Activated CD4-positive, alpha-beta T cell treated with anti-CD3 and anti-CD28 coated beads for 36 hours (primary cell): Measurements from ENCODE around the gene HOXA9. TPM values are rescaled to one million over a fixed set of nuclear protein-coding genes. Genes with fewer than 3 reads are reported as not detected.
A peak's percentile ranks its signal among the peaks of the same experiment; 100 is the strongest.

Experiments used
- ATAC-seq: fragments of 200-7000 bp; cut with Tn5 transposase; one replicate; pipeline ENCODE4 v1.10.0; 2021; ENCODE audit warnings: mild to moderate bottlenecking, moderate library complexity
- CTCF ChIA-PET: fragments of 350-600 bp; sonication (Branson Sonifier 250); formaldehyde crosslinking; loops from one replicate; lab custom pipeline; 2021; ENCODE audit warnings: antibody characterized with exemption; lab: Charles Lee
- POLR2A ChIA-PET: fragments of 350-600 bp; sonication (Branson Sonifier 250); formaldehyde crosslinking; loops from one replicate; lab custom pipeline; 2021; ENCODE audit warnings: antibody characterized with exemption, inconsistent platforms; lab: Charles Lee
- DNase-seq: peaks from one replicate; pipeline ENCODE4 v3.0.0-alpha.2; 2020
- H3K27ac Mint-ChIP-seq: one replicate; pipeline ENCODE4 v1.8.0; 2021; ENCODE audit warnings: mixed read lengths
- H3K27me3 Mint-ChIP-seq: one replicate; pipeline ENCODE4 v1.8.0; 2021; ENCODE audit warnings: mixed read lengths
- H3K36me3 Mint-ChIP-seq: one replicate; pipeline ENCODE4 v1.8.0; 2021; ENCODE audit warnings: low read depth, mixed read lengths
- H3K4me1 Mint-ChIP-seq: one replicate; pipeline ENCODE4 v1.8.0; 2021; ENCODE audit warnings: mixed read lengths
- H3K4me3 Mint-ChIP-seq: one replicate; pipeline ENCODE4 v1.8.0; 2021; ENCODE audit warnings: mild to moderate bottlenecking, moderate library complexity, mixed read lengths
- H3K9me3 Mint-ChIP-seq: one replicate; pipeline ENCODE4 v1.8.0; 2021; ENCODE audit warnings: low read depth, mixed read lengths
- intact Hi-C, 2 experiments: fragments of 100-400 bp; cut with DNase I in 1 of 2; cut with micrococcal nuclease in 1 of 2; formaldehyde crosslinking; loops; one replicate each; pipeline versions ENCODE4 v1.14.2 to v1.15.1; 2022 to 2024; cut with DNase I, micrococcal nuclease
- total RNA-seq, 2 experiments: library from RNA; stranded (reverse); gene quantifications; one replicate each; pipeline ENCODE4 v1.2.3, GENCODE V29; 2021

HOXA9 gene
- total RNA-seq, 2 experiments from 2014 or later = not detected

- ChIA-PET CTCF (interaction anchor here (0.6 kb wide), 1 partner anchor 1325 kb away, joined by 3 read pairs; no protein-coding TSS in a partner anchor), POLR2A (interaction anchor here (0.5 kb wide), 1 partner anchor 44 kb away, joined by 4 read pairs; no protein-coding TSS in a partner anchor)
- no peak within 1 kb of the TSS for H3K4me3 Mint-ChIP-seq
- no peaks in the 10 kb centered on the region for H3K36me3 Mint-ChIP-seq
- H3K27ac Mint-ChIP-seq = no peak within 1 kb of the TSS
- peaks cover 34% of the 10 kb centered on the region for H3K27me3 Mint-ChIP-seq
- no peaks in the 10 kb centered on the region for H3K9me3 Mint-ChIP-seq
- peaks cover 3% of the 10 kb centered on the region for H3K4me1 Mint-ChIP-seq
- intact Hi-C loops = no loop called here
- DNase-seq = peak; percentile 18
- no peak for ATAC-seq
Measured at GRCh38 chr7:27143023-27143949, 22.1 kb downstream of the HOXA9 start, which contains the start of gene HOXA5. HOXA5 (minus strand) TSS chr7:27143681; CDS start chr7:27143607, 74 bp downstream.

DNA sequence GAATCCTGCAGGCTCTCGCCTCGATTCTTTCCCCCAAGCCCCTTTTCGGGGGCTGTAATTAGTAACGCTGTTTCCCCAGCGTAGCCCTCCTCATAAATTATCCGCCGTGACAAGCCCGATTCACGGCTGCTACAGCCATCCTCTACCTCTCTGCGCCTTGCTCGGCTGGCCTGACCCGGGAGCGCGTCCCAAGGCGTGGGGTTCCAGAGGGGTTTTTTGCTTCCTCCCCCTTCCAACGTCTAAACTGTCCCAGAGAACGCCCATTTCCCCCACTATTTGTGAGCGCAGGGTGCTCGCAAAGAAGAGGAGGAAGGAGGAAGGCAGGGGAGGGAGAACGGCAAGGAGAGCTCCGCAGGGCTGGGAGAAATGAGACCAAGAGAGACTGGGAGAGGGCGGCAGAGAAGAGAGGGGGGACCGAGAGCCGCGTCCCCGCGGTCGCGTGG, 22.7 kb downstream of the HOXA9 start:
- no peaks in the 10 kb centered on the region for H3K9me3 Mint-ChIP-seq
- ATAC-seq = no peak
- no peak overlapping the region for H3K27ac Mint-ChIP-seq
- no peak overlapping the region for H3K4me3 Mint-ChIP-seq
- POLR2A ChIA-PET = no interaction called here
- CTCF ChIA-PET = no interaction called here
- peaks cover 34% of the 10 kb centered on the region for H3K27me3 Mint-ChIP-seq
- intact Hi-C loops = no loop called here
- no peaks in the 10 kb centered on the region for H3K4me1 Mint-ChIP-seq
- DNase-seq = no peak
- no peaks in the 10 kb centered on the region for H3K36me3 Mint-ChIP-seq

DNA sequence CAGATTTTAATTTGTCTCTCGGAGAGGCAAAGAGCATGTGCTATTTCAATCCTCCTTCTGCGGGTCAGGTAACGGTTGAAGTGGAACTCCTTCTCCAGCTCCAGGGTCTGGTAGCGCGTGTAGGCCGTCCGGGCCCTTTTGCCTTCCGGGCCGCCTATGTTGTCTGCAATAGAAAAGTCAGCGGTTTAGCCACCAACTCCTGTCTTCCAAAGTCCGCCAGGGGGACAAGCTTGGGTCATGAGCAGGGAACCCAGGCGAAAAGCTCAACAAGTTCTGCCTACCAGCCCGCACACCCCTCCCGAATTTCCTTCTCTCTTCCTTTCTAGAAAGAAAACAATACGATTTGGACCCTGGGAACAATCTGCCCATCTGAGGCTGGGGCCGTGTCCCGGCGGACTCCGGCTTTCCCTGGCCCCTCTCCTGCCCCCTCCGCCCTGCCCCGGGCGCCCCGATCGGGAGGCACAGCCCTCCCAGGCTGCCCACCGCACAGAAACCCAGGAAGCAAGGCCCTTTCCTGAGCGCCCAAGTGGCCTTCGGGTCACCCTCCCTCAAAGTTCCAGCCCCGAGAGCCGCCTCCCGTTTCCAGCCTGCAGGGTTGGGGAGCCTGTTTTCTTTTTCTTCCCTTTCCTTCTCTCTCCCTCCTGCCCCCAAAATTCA, 23.3 kb downstream of the HOXA9 start:
- H3K27ac Mint-ChIP-seq = no peak overlapping the region
- H3K4me3 Mint-ChIP-seq = no peak overlapping the region
- no peaks in the 10 kb centered on the region for H3K4me1 Mint-ChIP-seq
- intact Hi-C loops = no loop called here
- H3K9me3 Mint-ChIP-seq = no peaks in the 10 kb centered on the region
- peaks cover 29% of the 10 kb centered on the region for H3K27me3 Mint-ChIP-seq
- ATAC-seq (no peak), DNase-seq (no peak)
- CTCF ChIA-PET = interaction anchor here (0.6 kb wide), 1 partner anchor 768 kb away, joined by 3 read pairs; no protein-coding TSS in a partner anchor
- no peaks in the 10 kb centered on the region for H3K36me3 Mint-ChIP-seq
- POLR2A ChIA-PET = no interaction called here

- ChIA-PET CTCF (interaction anchor here (0.6 to 1.2 kb wide), 5 partner anchors 10 to 767 kb away, joined by 3 to 5 read pairs (median 3); no protein-coding TSS in a partner anchor), POLR2A (no interaction called here)
- Mint-ChIP-seq H3K4me1 (no peaks in the 10 kb centered on the region), H3K27me3 (peaks cover 22% of the 10 kb centered on the region), H3K36me3 (no peaks in the 10 kb centered on the region), H3K4me3 (no peak overlapping the region), H3K27ac (no peak overlapping the region), H3K9me3 (no peaks in the 10 kb centered on the region)
- ATAC-seq (no peak), DNase-seq (no peak)
- intact Hi-C loops = no loop called here
Measured at GRCh38 chr7:27141137-27141922, 24.0 kb downstream of the HOXA9 start.

DNA sequence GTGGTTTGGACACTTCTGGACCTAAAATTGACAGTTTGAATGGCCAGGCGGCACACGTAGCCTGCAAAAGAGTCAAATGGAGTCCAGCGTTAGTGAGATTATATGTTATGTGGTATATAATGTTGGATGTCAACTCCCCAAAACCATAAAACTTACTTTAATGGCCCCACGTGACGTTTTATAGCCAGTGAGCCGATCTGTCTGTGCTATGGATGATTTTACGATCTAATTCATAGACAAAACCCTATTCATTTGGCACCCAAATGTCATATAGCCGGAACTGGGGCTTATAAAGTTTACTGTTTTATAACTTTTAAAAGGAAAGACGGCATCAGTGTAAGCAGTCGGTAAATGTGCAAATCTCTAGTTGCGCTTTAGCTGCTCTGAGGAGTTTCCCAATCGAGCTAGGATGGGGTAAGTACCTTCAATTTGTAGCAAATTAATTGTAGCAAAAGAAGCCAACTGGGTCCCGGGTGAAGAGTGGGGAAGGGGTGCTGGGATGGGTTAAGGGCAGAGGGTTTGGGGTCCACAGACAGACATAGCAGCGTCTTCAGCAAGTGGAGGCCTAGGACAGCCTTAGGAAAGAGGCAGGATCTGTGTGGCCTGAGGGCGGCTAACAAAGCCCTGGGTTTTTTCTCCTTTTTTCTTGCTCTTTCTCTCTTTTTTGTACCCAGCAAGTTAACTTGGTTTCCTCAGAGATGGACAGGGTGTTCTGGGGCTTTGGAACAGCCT, 25.0 kb downstream of the HOXA9 start:
- DNase-seq (no peak), ATAC-seq (no peak)
- Mint-ChIP-seq H3K27ac (no peak overlapping the region), H3K4me1 (peaks cover 4% of the 10 kb centered on the region), H3K27me3 (peaks cover 26% of the 10 kb centered on the region), H3K4me3 (no peak overlapping the region), H3K36me3 (no peaks in the 10 kb centered on the region), H3K9me3 (no peaks in the 10 kb centered on the region)
- intact Hi-C loops = no loop called here
- ChIA-PET POLR2A (no interaction called here), CTCF (interaction anchor here (0.6 to 1.2 kb wide), 3 partner anchors 9 to 39 kb away, joined by 4 to 5 read pairs (median 5); no protein-coding TSS in a partner anchor)

DNA sequence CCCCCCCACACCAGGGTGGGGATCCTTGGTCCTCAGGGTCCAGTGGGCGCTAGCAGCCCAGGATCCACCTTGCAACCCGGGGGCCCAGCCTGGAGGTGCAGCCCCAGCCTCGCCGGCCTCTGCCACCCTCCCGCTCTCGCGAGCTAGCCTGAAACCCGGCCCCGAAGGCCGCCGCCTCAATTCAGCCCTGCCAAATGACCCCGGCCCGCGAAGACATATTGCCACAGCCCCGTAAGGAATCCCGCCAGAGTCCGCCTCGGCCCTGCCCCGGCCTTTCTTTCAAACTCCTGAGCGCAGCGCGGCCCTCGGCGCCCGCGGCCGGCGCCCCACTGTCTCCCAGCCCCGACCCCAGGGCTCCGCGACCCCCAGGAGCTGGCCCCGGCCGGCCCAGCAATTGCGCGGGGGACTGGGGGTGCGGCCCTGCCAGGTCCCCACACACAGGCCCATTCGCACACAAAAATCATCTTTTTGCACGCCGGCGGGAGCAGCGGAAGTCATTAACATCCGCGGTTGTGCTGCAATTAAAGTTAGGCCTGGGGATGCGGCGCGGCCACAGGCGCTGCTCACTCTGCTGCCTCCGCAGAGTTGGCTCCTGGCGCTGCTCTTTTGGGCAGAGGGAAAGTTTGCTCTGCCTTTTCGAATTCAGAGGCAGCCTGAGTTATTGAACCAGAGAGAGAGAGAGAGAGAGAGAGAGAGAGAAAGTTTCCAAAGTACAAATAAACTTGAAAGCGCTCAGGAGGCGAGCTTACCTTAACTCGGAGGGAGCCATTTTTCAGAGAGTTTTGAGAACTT, 25.8 kb downstream of the HOXA9 start:
- intact Hi-C loops = no loop called here
- no peak for ATAC-seq
- ChIA-PET POLR2A (no interaction called here), CTCF (interaction anchor here (0.6 kb wide), 1 partner anchor 10 kb away, joined by 4 read pairs; no protein-coding TSS in a partner anchor)
- H3K4me1 Mint-ChIP-seq = peaks cover 11% of the 10 kb centered on the region
- peaks cover 27% of the 10 kb centered on the region for H3K27me3 Mint-ChIP-seq
- no peak overlapping the region for H3K4me3 Mint-ChIP-seq
- H3K27ac Mint-ChIP-seq = no peak overlapping the region
- no peak for DNase-seq
- no peaks in the 10 kb centered on the region for H3K9me3 Mint-ChIP-seq
- H3K36me3 Mint-ChIP-seq = no peaks in the 10 kb centered on the region

DNA sequence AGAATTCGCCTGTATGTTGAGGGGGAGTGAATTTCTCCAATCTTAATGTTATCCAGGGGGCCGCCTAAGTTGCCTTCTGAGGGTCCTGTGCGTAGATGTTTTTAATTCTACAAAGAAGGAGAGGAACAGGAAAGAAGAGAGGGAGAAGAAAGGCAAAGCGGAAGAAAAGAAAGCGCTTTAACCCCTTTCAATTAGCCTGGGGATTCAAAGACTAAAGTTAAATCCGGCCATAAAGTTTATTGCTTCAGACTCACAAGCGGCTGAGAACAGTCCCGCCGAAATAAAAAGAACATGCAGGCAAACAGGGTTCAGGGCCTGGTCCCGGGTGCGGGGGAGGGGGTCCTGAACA, 26.4 kb downstream of the HOXA9 start:
- H3K27me3 Mint-ChIP-seq = peaks cover 32% of the 10 kb centered on the region
- no peak overlapping the region for H3K27ac Mint-ChIP-seq
- H3K4me1 Mint-ChIP-seq = peaks cover 16% of the 10 kb centered on the region
- ChIA-PET CTCF (no interaction called here), POLR2A (no interaction called here)
- DNase-seq = no peak
- no peaks in the 10 kb centered on the region for H3K9me3 Mint-ChIP-seq
- H3K36me3 Mint-ChIP-seq = no peaks in the 10 kb centered on the region
- ATAC-seq = no peak
- no peak overlapping the region for H3K4me3 Mint-ChIP-seq
- intact Hi-C loops = no loop called here

DNA sequence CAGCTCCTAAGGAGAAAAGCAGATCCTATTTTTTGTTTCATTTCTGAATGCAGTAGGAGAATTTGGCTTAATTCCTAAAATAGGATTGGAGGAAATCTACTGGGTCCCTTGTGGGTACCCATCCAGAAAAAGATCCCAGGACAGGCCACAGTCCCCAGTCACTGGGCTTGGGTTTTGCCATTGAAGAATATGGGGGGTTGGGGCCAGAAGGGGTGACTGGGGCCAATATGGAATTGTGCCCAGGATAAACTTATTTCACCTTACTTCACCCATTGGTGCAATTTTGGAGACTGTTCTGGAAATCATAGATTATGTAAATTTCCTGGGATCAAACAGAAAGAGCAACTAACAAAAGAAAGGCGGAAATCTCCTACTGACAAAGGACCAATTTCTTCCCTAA, 26.9 kb downstream of the HOXA9 start:
- Mint-ChIP-seq H3K36me3 (no peaks in the 10 kb centered on the region), H3K4me3 (no peak overlapping the region), H3K27ac (no peak overlapping the region), H3K4me1 (peaks cover 19% of the 10 kb centered on the region), H3K9me3 (no peaks in the 10 kb centered on the region), H3K27me3 (peaks cover 36% of the 10 kb centered on the region)
- CTCF ChIA-PET = no interaction called here
- ATAC-seq = no peak
- intact Hi-C loops = no loop called here
- DNase-seq = no peak
- POLR2A ChIA-PET = no interaction called here

DNA sequence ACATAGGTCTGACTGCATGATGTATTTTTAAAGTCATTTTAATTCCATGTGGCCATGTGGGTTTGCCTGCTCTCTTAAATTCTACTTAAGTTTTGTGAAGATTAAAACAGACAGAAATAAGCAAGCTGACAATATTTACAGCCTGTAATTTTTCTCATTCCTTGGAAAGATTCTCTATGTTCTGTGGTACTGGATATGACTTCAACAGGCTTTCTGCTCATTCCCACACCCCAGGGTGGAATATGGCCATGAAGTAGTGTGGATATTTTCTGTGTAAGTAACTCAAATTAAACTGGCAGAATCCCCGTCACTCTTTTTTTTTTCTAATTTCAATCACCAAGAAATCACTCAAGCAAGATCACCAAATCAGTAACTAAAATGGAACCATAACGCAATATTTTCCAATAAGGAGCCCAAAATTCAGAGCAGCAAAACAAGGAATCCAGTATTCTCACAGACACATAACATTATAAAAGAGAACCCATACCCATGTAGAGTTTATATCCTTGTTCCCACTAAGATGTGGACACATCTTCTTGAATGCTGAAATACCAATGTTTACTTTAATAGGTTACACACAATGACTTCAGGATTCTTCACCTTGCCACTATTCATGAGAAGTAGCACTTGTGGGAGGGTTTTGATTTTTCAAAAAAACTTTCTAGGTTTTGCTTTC, 27.6 kb downstream of the HOXA9 start:
- Mint-ChIP-seq H3K9me3 (no peaks in the 10 kb centered on the region), H3K4me1 (peaks cover 19% of the 10 kb centered on the region), H3K4me3 (no peak overlapping the region), H3K27ac (no peak overlapping the region), H3K36me3 (no peaks in the 10 kb centered on the region), H3K27me3 (peaks cover 36% of the 10 kb centered on the region)
- no peak for ATAC-seq
- POLR2A ChIA-PET = no interaction called here
- intact Hi-C loops = no loop called here
- CTCF ChIA-PET = no interaction called here
- no peak for DNase-seq

- CTCF ChIA-PET = interaction anchor here (0.8 to 1.2 kb wide), 2 partner anchors 24 to 33 kb away, joined by 3 read pairs; no protein-coding TSS in a partner anchor
- DNase-seq = peak; percentile 39
- Mint-ChIP-seq H3K36me3 (no peaks in the 10 kb centered on the region), H3K9me3 (no peaks in the 10 kb centered on the region), H3K27ac (peak overlapping the region; percentile 49), H3K27me3 (peaks cover 32% of the 10 kb centered on the region), H3K4me3 (no peak overlapping the region), H3K4me1 (peaks cover 19% of the 10 kb centered on the region)
- peak; percentile 78 for ATAC-seq
- POLR2A ChIA-PET = no interaction called here
- intact Hi-C loops = loop anchor here (1.0 to 5.0 kb wide), 4 partner anchors 16 to 269 kb away; partner anchors contain the start of gene HOXA1 (in 1 of the 2)
Measured at GRCh38 chr7:27134392-27134791, 30.9 kb downstream of the HOXA9 start.
